22Rv1 (cell line): Measurements from ENCODE around the gene CKLF.

Experiments
- CTCF ChIP-seq: fragments of 450-650 bp; IDR thresholded peaks from 2 replicates; pipeline ENCODE4 v1.5.1; 2017; ENCODE audit warnings: mild to moderate bottlenecking
- ZFX ChIP-seq: fragments of 450-650 bp; IDR thresholded peaks from 2 replicates; pipeline ENCODE4 v1.6.1; 2017; ENCODE audit warnings: antibody characterized with exemption, borderline replicate concordance

GRCh38 chr16:66569131-66569530, 16.8 kb downstream of the CKLF start:
- TF ChIP-seq CTCF (no peak), ZFX (no peak)
